GM12878 (cell line): ENCODE results near the gene CSMD2.

Experiments used
- CBFB ChIP-seq: IDR thresholded peaks from 2 replicates; pipeline ENCODE4 v1.6.1; 2016; ENCODE audit warnings: antibody characterized with exemption, low read depth
- CEBPZ ChIP-seq: fragments of 150-350 bp; IDR thresholded peaks from 2 replicates; pipeline ENCODE4 v1.6.1; 2016; ENCODE audit warnings: low read depth, low read length
- CTCF ChIP-seq, 3 experiments: IDR thresholded peaks in 2 of 3; conservative IDR thresholded peaks in 1 of 3; 2 replicates each; pipeline ENCODE4 v1.5.1; 2011; ENCODE audit warnings: low read depth in 3 of 3, low read length in 3 of 3, mild to moderate bottlenecking in 3 of 3, control low read depth in 2 of 3, moderate library complexity in 2 of 3, inconsistent platforms in 1 of 3, mixed read lengths in 1 of 3; ENCODE audit not compliant: control insufficient read depth in 2 of 3, insufficient read depth in 1 of 3; ENCODE audit errors: extremely low read depth in 1 of 3
- EP300 ChIP-seq, 2 experiments: fragments of 150-350 bp in 1 of 2; IDR thresholded peaks; 2 replicates each; pipeline ENCODE4 v1.6.1; 2011 to 2012; ENCODE audit warnings: low read depth in 2 of 2, low read length in 2 of 2, borderline replicate concordance in 1 of 2, improper control_type of control experiment in 1 of 2, inconsistent platforms in 1 of 2; ENCODE audit not compliant: control insufficient read depth in 1 of 2
- NFYB ChIP-seq: IDR thresholded peaks from 2 replicates; pipeline ENCODE4 v1.6.1; 2011; ENCODE audit warnings: low read depth, mild to moderate bottlenecking, low read length, improper control_type of control experiment, moderate library complexity; ENCODE audit not compliant: insufficient read depth
- POLR2A ChIP-seq: IDR thresholded peaks from 2 replicates; pipeline ENCODE4 v1.6.1; 2011; ENCODE audit warnings: low read depth, mild to moderate bottlenecking, low read length
- RB1 ChIP-seq: fragments of 450-650 bp; formaldehyde crosslinking; IDR thresholded peaks from 2 replicates; pipeline ENCODE4 v1.6.1; 2017; ENCODE audit warnings: mild to moderate bottlenecking, borderline replicate concordance
- ZBTB33 ChIP-seq: fragments of 450-650 bp; IDR thresholded peaks from 2 replicates; pipeline ENCODE4 v1.6.1; 2017; ENCODE audit warnings: mild to moderate bottlenecking
- ZNF217 ChIP-seq: fragments of 450-650 bp; IDR thresholded peaks from 2 replicates; pipeline ENCODE4 v1.6.1; 2017; ENCODE audit warnings: antibody characterized with exemption, mild to moderate bottlenecking

GRCh38 chr1:33762109-33762830 is 402.8 kb downstream of the CSMD2 start:
- TF ChIP-seq CTCF (IDR thresholded peaks at IDR 0.05 in 2 of 3, conservative IDR thresholded peaks at IDR 0.05 in 1 of 3; ENCODE audit: control insufficient read depth in 2 of 3, extremely low read depth in 1 of 3, insufficient read depth in 1 of 3, low read depth in 3 of 3, low read length in 3 of 3) (no peak), CEBPZ (no peak), ZBTB33 (no peak), EP300 (IDR thresholded peaks at IDR 0.05; ENCODE audit: borderline replicate concordance in 1 of 2, control insufficient read depth in 1 of 2, low read depth in 2 of 2, low read length in 2 of 2) (no peak), RB1 (no peak), POLR2A (no peak), NFYB (no peak), CBFB (no peak), ZNF217 (no peak)
